Spleen (tissue), 7 donors: ENCODE results near the gene MAL.

Experiments
- CTCF ChIP-seq, 11 experiments: fragments of 200-600 bp in 7 of 11; fragments of 450-650 bp in 4 of 11; sonication (generic) in 4 of 11; IDR thresholded peaks in 8 of 11; conservative IDR thresholded peaks in 3 of 11; 1 replicate in 7 of 11; 2 replicates in 4 of 11; pipeline versions ENCODE4 v1.4.0 to v1.8.0; 2016 to 2021; ENCODE audit warnings: antibody characterized with exemption in 11 of 11, inconsistent platforms in 4 of 11, mild to moderate bottlenecking in 1 of 11
- POLR2AphosphoS5 ChIP-seq, 3 donors: sonication (generic); formaldehyde crosslinking; IDR thresholded peaks; one replicate each; pipeline ENCODE4 v1.5.1; 2017; ENCODE audit warnings: antibody characterized with exemption in 3 of 3
- donor health status: DM: no; HTN: no; CAD: no; lungs with moderate emphysema.
- donor health status: DM: no; HTN: no; CAD: no.
- donor health status: DM: no; HTN: no; CAD: no.

- TF ChIP-seq CTCF (IDR thresholded peaks at IDR 0.05 in 8 of 11, conservative IDR thresholded peaks at IDR 0.05 in 3 of 11) (no peak), POLR2AphosphoS5 (IDR thresholded peaks at IDR 0.05) (no peak)
These were observed 40.4 kb upstream of the MAL start for GRCh38 chr2:94984964-94985575.
